ENCODE results near the gene SLC11A1. TPM values are rescaled to one million over a fixed set of nuclear protein-coding genes. Genes with fewer than 3 reads are reported as not detected.

SLC11A1 gene
- total RNA-seq, 1 donor from 2014 or later: not detected

GRCh38 chr2:218405086-218405745, 23.1 kb downstream of the SLC11A1 start:
- Histone ChIP-seq H3K4me3 (ENCODE audit: insufficient read depth, low read depth, low read length) (no peak overlapping the region), H3K79me2 (ENCODE audit: insufficient read depth, low read length) (peaks cover 25% of the 10 kb centered on the region), H2AFZ (ENCODE audit: low read depth, low read length) (peak overlapping the region; percentile 77), H3K9ac (ENCODE audit: low read length) (peak overlapping the region; percentile 69), H3K4me1 (ENCODE audit: insufficient read depth, low read length) (peaks cover 27% of the 10 kb centered on the region), H4K20me1 (ENCODE audit: insufficient read depth, low read length) (peaks cover 16% of the 10 kb centered on the region), H3K27ac (ENCODE audit: low read depth, low read length) (peak overlapping the region; percentile 50), H3K36me3 (ENCODE audit: insufficient read depth, low read length) (peaks cover 3% of the 10 kb centered on the region), H3K9me3 (ENCODE audit: insufficient read depth, low read depth, low read length) (no peaks in the 10 kb centered on the region), H3K27me3 (ENCODE audit: insufficient read depth, low read length) (no peaks in the 10 kb centered on the region), H3K4me2 (ENCODE audit: low read length) (peak overlapping the region; percentile 92)
- H3K4me1 Mint-ChIP-seq (ENCODE audit: low read depth, unreplicated experiment): peaks cover 7% of the 10 kb centered on the region
- FAIRE-seq (no peak), DNase-seq (ENCODE audit: low read depth) (no peak)
- no peaks in the 10 kb centered on the region for H3K36me3 Mint-ChIP-seq (ENCODE audit: low read depth, unreplicated experiment)
- no peak overlapping the region for H3K27ac Mint-ChIP-seq (ENCODE audit: unreplicated experiment)
- no peaks in the 10 kb centered on the region for H3K9me3 Mint-ChIP-seq (ENCODE audit: unreplicated experiment)
- peak overlapping the region; percentile 62 for H3K4me3 Mint-ChIP-seq (ENCODE audit: unreplicated experiment)
- TF ChIP-seq EZH2 (IDR thresholded peaks at IDR 0.05; ENCODE audit: insufficient read depth, low read length) (no peak), CTCF (IDR thresholded peaks at IDR 0.05; ENCODE audit: insufficient read depth, low read depth, low read length) (no peak)
- no peaks in the 10 kb centered on the region for H3K27me3 Mint-ChIP-seq (ENCODE audit: low read depth, unreplicated experiment)

GRCh38 chr2:218405746-218406208, 23.7 kb downstream of the SLC11A1 start:
- peaks cover 20% of the 10 kb centered on the region for H3K79me2 ChIP-seq (ENCODE audit: insufficient read depth, low read length)
- FAIRE-seq: no peak

More at GRCh38 chr2:218405746-218406208, 23.7 kb downstream of the SLC11A1 start:
- H4K20me1 ChIP-seq (ENCODE audit: insufficient read depth, low read length): peaks cover 16% of the 10 kb centered on the region
- H3K27ac ChIP-seq (ENCODE audit: low read depth, low read length): peak overlapping the region; percentile 50
- peak overlapping the region; percentile 77 for H2AFZ ChIP-seq (ENCODE audit: low read depth, low read length)
- H3K4me1 ChIP-seq (ENCODE audit: insufficient read depth, low read length): peaks cover 27% of the 10 kb centered on the region
- H3K36me3 ChIP-seq (ENCODE audit: insufficient read depth, low read length): peaks cover 3% of the 10 kb centered on the region
- no peak for TF ChIP-seq EZH2 (IDR thresholded peaks at IDR 0.05; ENCODE audit: insufficient read depth, low read length)
- no peak for TF ChIP-seq CTCF (IDR thresholded peaks at IDR 0.05; ENCODE audit: insufficient read depth, low read depth, low read length)
- no peaks in the 10 kb centered on the region for H3K27me3 ChIP-seq (ENCODE audit: insufficient read depth, low read length)
- DNase-seq (ENCODE audit: low read depth): no peak
- H3K9me3 Mint-ChIP-seq (ENCODE audit: unreplicated experiment): no peaks in the 10 kb centered on the region
- H3K27me3 Mint-ChIP-seq (ENCODE audit: low read depth, unreplicated experiment): no peaks in the 10 kb centered on the region
- H3K27ac Mint-ChIP-seq (ENCODE audit: unreplicated experiment): no peak overlapping the region
- H3K4me2 ChIP-seq (ENCODE audit: low read length): peak overlapping the region; percentile 92
- H3K4me1 Mint-ChIP-seq (ENCODE audit: low read depth, unreplicated experiment): peaks cover 7% of the 10 kb centered on the region
- H3K36me3 Mint-ChIP-seq (ENCODE audit: low read depth, unreplicated experiment): no peaks in the 10 kb centered on the region
- H3K4me3 ChIP-seq (ENCODE audit: insufficient read depth, low read depth, low read length): peak overlapping the region; percentile 52
- H3K9me3 ChIP-seq (ENCODE audit: insufficient read depth, low read depth, low read length): no peaks in the 10 kb centered on the region
- peak overlapping the region; percentile 69 for H3K9ac ChIP-seq (ENCODE audit: low read length)
- H3K4me3 Mint-ChIP-seq (ENCODE audit: unreplicated experiment): peak overlapping the region; percentile 62

Measured in astrocyte (in vitro differentiated cells and primary cell).